A673 (cell line): ENCODE measurements around the gene TSPYL1. TPM values are rescaled to one million over a fixed set of nuclear protein-coding genes. Genes with fewer than 3 reads are reported as not detected.
"Not testable (repeated sequence)": the region's sequence is repeated elsewhere in the genome, so short reads cannot be mapped to it uniquely, and the experiment has no call there.

ENCODE experiments used
- BruUV-seq: library from RNA; stranded (reverse); fragments of 400-500 nt; replicated peaks from 2 replicates; lab custom pipeline; 2021; lab: Mats Ljungman, UMichigan
- CTCF ChIA-PET: fragments of 300-600 bp; sonication (Branson Sonifier 250); formaldehyde crosslinking; loops from one replicate; lab custom pipeline; 2022; ENCODE audit warnings: antibody characterized with exemption; lab: Charles Lee
- POLR2A ChIA-PET: fragments of 300-600 bp; sonication (Branson Sonifier 250); formaldehyde crosslinking; loops from one replicate; lab custom pipeline; 2022; ENCODE audit warnings: antibody characterized with exemption; ENCODE audit not compliant: low non-redundant PET; lab: Charles Lee
- DNase-seq: peaks from one replicate; pipeline ENCODE4 v3.0.0-alpha.2; 2015; ENCODE audit warnings: low spot score
- H3K27ac ChIP-seq: fragments of 200-600 bp; sonication (generic); 2 replicates; pipeline ENCODE4 v1.5.1; 2016; ENCODE audit warnings: mixed run types, low read depth, mild to moderate bottlenecking, mixed read lengths, antibody characterized with exemption, low read length; ENCODE audit not compliant: poor library complexity, severe bottlenecking
- H3K27me3 ChIP-seq: fragments of 200-600 bp; sonication (generic); replicated peaks from 2 replicates; pipeline ENCODE4 v1.6.1; 2017; ENCODE audit warnings: mixed run types, low read depth, mild to moderate bottlenecking, mixed read lengths, antibody characterized with exemption, low read length; ENCODE audit not compliant: insufficient read depth, poor library complexity
- H3K36me3 ChIP-seq: fragments of 200-600 bp; sonication (generic); 2 replicates; pipeline ENCODE4 v1.6.1; 2016; ENCODE audit warnings: mixed run types, mild to moderate bottlenecking, mixed read lengths, antibody characterized with exemption, low read length; ENCODE audit not compliant: insufficient read depth, poor library complexity, severe bottlenecking
- H3K4me1 ChIP-seq: fragments of 200-600 bp; sonication (generic); 2 replicates; pipeline ENCODE4 v1.6.1; 2017; ENCODE audit warnings: mixed run types, mild to moderate bottlenecking, mixed read lengths, antibody characterized with exemption, low read length; ENCODE audit not compliant: insufficient read depth, poor library complexity, severe bottlenecking
- H3K4me3 ChIP-seq: fragments of 200-600 bp; sonication (generic); 2 replicates; pipeline ENCODE4 v1.5.1; 2016; ENCODE audit warnings: low read depth, mixed run types, mild to moderate bottlenecking, mixed read lengths, low read length; ENCODE audit not compliant: poor library complexity, severe bottlenecking
- H3K9me3 ChIP-seq: fragments of 200-600 bp; sonication (generic); 2 replicates; pipeline ENCODE4 v1.6.1; 2016; ENCODE audit warnings: mixed run types, low read depth, mild to moderate bottlenecking, mixed read lengths, antibody characterized with exemption, low read length; ENCODE audit not compliant: poor library complexity, severe bottlenecking
- EZH2 ChIP-seq: fragments of 200-600 bp; sonication (generic); IDR thresholded peaks from 2 replicates; pipeline ENCODE4 v1.6.1; 2017; ENCODE audit warnings: borderline replicate concordance, low read depth, mild to moderate bottlenecking, mixed read lengths, antibody characterized with exemption, low read length; ENCODE audit not compliant: poor library complexity, severe bottlenecking
- intact Hi-C: fragments of 100-400 bp; cut with micrococcal nuclease; formaldehyde crosslinking; loops from one replicate; pipeline ENCODE4 v1.10.0; 2022; ENCODE audit not compliant: unreplicated experiment
- total RNA-seq: library from RNA; stranded (reverse); gene quantifications from 2 replicates; pipeline ENCODE4 v1.2.3, GENCODE V29; 2021
- TF ChIP-seq, protein P1 (sequence below): fragments of 300-800, 200-600 bp; sonication (generic); conservative IDR thresholded peaks from 2 replicates; pipeline ENCODE4 v1.5.1; 2017; ENCODE audit warnings: low read depth, mild to moderate bottlenecking, antibody characterized with exemption, low read length, moderate library complexity, mixed read lengths

Gene TSPYL1
- total RNA-seq, 1 experiment from 2014 or later, result 41.1 TPM

DNA sequence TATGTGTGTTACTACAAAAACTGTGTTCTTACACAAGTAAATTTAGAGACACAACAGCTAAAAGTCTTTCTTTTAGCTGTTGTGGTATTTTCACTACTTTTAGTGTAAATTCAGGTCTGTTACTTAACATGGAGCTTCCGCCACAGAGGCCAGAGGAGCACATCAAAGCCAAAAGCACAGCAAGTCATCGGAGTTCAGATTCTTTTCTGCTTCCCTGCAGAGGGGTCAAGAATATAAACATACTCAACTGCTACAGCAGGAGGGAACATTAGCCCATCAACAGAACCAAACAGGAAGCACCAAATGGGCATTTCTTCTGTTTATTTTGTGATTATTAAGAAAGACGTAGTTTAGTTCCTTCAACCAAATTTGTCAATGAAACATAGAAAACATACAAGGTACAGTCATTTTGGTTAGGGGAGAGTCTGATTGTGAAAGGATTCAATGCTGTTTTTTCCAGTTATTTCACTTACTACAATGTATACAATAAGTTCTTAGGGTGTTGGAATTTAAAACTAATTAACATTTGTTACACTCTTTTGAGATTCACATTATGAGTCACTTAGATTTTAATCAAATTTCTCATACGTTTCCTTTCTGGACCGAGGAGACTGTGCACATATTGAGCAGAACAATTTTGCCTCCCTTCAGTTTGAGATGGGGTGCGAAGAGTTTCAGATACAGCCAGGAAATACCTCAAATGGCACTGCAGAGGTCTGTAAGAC lies 48.2 kb upstream of the TSPYL1 start:
- CTCF ChIA-PET, result no interaction called here
- intact Hi-C loops, result no loop called here
- no TSS peak for BruUV-seq

GRCh38 chr6:116326996-116327395 lies 47.3 kb upstream of the TSPYL1 start:
- CTCF ChIA-PET, result no interaction called here
- intact Hi-C loops, result no loop called here

More for the DNA sequence above, 48.2 kb upstream of the TSPYL1 start:
- H3K27me3 ChIP-seq, result no peaks in the 10 kb centered on the region
- H3K36me3 ChIP-seq, result no peaks in the 10 kb centered on the region
- H3K27ac ChIP-seq, result no peak overlapping the region
- H3K4me1 ChIP-seq, result peaks cover 13% of the 10 kb centered on the region
- POLR2A ChIA-PET, result no interaction called here
- TF ChIP-seq, protein P1, sequence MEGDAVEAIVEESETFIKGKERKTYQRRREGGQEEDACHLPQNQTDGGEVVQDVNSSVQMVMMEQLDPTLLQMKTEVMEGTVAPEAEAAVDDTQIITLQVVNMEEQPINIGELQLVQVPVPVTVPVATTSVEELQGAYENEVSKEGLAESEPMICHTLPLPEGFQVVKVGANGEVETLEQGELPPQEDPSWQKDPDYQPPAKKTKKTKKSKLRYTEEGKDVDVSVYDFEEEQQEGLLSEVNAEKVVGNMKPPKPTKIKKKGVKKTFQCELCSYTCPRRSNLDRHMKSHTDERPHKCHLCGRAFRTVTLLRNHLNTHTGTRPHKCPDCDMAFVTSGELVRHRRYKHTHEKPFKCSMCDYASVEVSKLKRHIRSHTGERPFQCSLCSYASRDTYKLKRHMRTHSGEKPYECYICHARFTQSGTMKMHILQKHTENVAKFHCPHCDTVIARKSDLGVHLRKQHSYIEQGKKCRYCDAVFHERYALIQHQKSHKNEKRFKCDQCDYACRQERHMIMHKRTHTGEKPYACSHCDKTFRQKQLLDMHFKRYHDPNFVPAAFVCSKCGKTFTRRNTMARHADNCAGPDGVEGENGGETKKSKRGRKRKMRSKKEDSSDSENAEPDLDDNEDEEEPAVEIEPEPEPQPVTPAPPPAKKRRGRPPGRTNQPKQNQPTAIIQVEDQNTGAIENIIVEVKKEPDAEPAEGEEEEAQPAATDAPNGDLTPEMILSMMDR, result no peak
- no peak for TF ChIP-seq EZH2
- no peak overlapping the region for H3K4me3 ChIP-seq
- DNase-seq, result peak; percentile 62
- no peaks in the 10 kb centered on the region for H3K9me3 ChIP-seq

GRCh38 chr6:116326181-116326671 lies 46.5 kb upstream of the TSPYL1 start:
- intact Hi-C loops, result no loop called here
- TF ChIP-seq, protein P1, result no peak
- TF ChIP-seq EZH2, result no peak
- Histone ChIP-seq H3K4me3 (no peak overlapping the region), H3K9me3 (no peaks in the 10 kb centered on the region), H3K27me3 (no peaks in the 10 kb centered on the region), H3K36me3 (no peaks in the 10 kb centered on the region), H3K27ac (no peak overlapping the region), H3K4me1 (peaks cover 13% of the 10 kb centered on the region)
- DNase-seq, result no peak
- BruUV-seq, result no TSS peak
- CTCF ChIA-PET, result no interaction called here
- POLR2A ChIA-PET, result no interaction called here

More at GRCh38 chr6:116326996-116327395, 47.3 kb upstream of the TSPYL1 start:
- H3K4me1 ChIP-seq, result peaks cover 13% of the 10 kb centered on the region
- H3K9me3 ChIP-seq, result no peaks in the 10 kb centered on the region
- DNase-seq, result no peak
- BruUV-seq, result no TSS peak
- TF ChIP-seq EZH2, result no peak
- POLR2A ChIA-PET, result no interaction called here
- no peaks in the 10 kb centered on the region for H3K36me3 ChIP-seq
- H3K27ac ChIP-seq, result no peak overlapping the region
- no peak overlapping the region for H3K4me3 ChIP-seq
- H3K27me3 ChIP-seq, result no peaks in the 10 kb centered on the region

DNA sequence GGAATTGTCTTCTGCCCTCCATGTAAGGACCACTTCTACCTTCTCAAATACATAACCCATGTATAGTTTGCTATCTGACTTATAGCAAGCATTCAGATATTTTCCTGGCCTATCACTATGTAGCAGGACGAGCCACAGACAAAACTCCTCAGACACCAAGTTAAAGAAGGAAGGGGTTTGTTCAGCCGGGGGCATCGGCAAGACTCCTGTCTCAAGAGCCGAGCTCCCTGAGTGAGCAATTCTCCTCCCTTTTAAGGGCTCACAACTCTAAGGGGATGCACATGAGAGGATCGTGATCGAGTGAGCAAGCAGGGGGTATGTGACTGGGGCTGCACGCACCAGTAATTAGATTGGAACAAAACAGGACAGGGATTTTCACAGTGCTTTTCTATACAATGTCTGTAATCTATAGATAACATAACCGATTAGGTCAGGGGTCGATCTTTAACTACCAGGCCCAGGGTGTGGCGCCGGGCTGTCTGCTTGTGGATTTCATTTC lies 46.0 kb upstream of the TSPYL1 start:
- BruUV-seq, POLR2A ChIA-PET, CTCF ChIA-PET: not testable (repeated sequence)

More for the DNA sequence above, 46.0 kb upstream of the TSPYL1 start:
- intact Hi-C loops, H3K36me3 ChIP-seq, H3K27me3 ChIP-seq, H3K27ac ChIP-seq, H3K4me3 ChIP-seq, DNase-seq, H3K9me3 ChIP-seq: not testable (repeated sequence)
- H3K4me1 ChIP-seq, result peaks cover 13% of the 10 kb centered on the region
